ENCODE measurements around the gene ISG20. TPM values are rescaled to one million over a fixed set of nuclear protein-coding genes. Genes with fewer than 3 reads are reported as not detected.
"Not testable (repeated sequence)": the region's sequence is repeated elsewhere in the genome, so short reads cannot be mapped to it uniquely, and the experiment has no call there.

The ISG20 gene
- total and polyA plus RNA-seq, 2 donors: 75.1 to 272 TPM

DNA sequence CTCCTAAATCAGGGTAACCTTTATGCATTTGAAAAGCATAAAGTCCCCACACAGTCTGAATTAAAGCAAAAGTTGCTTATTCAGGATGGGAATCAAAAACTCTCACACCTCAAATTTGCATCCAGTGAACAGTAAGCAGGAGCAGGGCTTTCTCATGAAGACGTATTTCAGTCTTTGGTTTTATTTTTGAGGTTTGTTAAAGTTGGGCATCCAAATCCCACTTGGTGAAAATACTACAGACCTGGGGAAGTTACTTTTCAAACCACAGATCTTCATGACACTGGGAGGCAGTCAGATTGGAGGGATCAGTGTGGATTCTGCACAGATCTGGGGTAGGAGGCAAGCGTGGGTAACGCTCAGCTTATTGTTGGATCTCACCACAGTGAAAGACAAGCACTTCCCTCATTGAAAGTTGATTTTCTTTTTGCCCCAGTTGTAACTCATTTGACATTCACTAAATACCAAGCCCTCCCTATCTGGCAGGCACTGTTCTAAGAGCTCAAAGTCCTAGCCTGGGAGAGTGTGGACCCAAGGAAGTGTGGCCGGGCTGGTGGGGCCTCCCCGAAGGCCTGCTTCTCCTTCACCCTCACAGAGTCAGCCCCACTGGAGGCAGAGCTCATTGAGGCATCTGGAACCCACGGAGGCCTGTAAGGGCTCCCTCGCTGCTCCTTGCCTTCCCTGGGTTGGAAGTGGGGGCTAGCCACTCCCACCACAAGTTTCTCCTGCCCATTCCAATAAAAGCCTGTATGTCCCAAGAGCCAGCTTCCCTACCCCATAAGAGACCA lies 783 bp upstream of the ISG20 start:
- peaks cover 46 to 73% of the 10 kb centered on the region in 2 donors for H3K4me1 ChIP-seq (ENCODE audit: control insufficient read depth in 2 of 2, insufficient read depth in 2 of 2, low read length in 2 of 2)
- H3K27ac ChIP-seq (ENCODE audit: low read depth in 1 of 2, low read length in 1 of 2): peak overlapping the region; percentile 100
- peak overlapping the region; percentile 58 for H3K4me3 ChIP-seq (ENCODE audit: low read length in 2 of 2)
- peak in 1 of 9 donors; percentile 53 for DNase-seq (ENCODE audit: low read depth in 6 of 9, low spot score in 9 of 9)
- H3K9me3 ChIP-seq (ENCODE audit: control insufficient read depth in 2 of 2, insufficient read depth in 1 of 2, low read length in 1 of 2): peaks cover 0 to 1% of the 10 kb centered on the region in 2 donors
- no peaks in the 10 kb centered on the region for H3K27me3 ChIP-seq (ENCODE audit: control insufficient read depth in 2 of 2, insufficient read depth in 1 of 2, low read length in 1 of 2)
- peaks cover 7 to 25% of the 10 kb centered on the region in 2 donors for H3K36me3 ChIP-seq (ENCODE audit: control insufficient read depth in 2 of 2, insufficient read depth in 2 of 2, low read length in 1 of 2)
- 79% methylated on average over 7 of the region's 7 CpGs for WGBS

DNA sequence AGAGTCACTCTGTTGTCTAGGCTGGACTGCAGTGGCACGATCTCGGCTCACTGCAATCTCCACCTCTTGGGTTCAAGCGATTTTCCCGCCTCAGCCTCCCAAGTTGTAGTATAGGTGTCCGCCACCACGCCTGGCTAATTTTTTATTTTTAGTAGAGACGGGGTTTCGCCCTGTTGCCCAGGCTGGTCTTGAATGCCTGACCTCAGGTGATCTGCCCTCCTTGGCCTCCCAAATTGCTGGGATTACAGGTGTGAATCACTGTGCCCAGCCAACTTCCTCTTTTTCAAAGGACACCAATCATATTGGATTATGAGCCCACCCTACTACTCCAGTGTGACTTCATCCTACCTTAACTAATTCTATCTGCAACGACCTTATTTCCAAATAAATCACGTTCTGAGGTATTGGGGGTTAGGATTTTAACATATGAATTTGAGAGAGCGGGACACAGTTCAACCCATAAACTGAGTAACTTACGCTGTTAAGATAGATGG lies 3.2 kb downstream of the ISG20 start:
- 82% methylated on average over 12 of the region's 12 CpGs for WGBS
- no peak for DNase-seq (ENCODE audit: low read depth in 6 of 9, low spot score in 9 of 9)
- Histone ChIP-seq H3K36me3 (ENCODE audit: control insufficient read depth in 2 of 2, insufficient read depth in 2 of 2, low read length in 1 of 2) (peaks cover 5 to 46% of the 10 kb centered on the region in 2 donors), H3K4me3 (ENCODE audit: low read length in 2 of 2) (no peak overlapping the region), H3K4me1 (ENCODE audit: control insufficient read depth in 2 of 2, insufficient read depth in 2 of 2, low read length in 2 of 2) (peaks cover 27 to 42% of the 10 kb centered on the region in 2 donors), H3K9me3 (ENCODE audit: control insufficient read depth in 2 of 2, insufficient read depth in 1 of 2, low read length in 1 of 2) (peaks cover 0 to 1% of the 10 kb centered on the region in 2 donors), H3K27ac (ENCODE audit: low read depth in 1 of 2, low read length in 1 of 2) (no peak overlapping the region), H3K27me3 (ENCODE audit: control insufficient read depth in 2 of 2, insufficient read depth in 1 of 2, low read length in 1 of 2) (no peaks in the 10 kb centered on the region)

DNA sequence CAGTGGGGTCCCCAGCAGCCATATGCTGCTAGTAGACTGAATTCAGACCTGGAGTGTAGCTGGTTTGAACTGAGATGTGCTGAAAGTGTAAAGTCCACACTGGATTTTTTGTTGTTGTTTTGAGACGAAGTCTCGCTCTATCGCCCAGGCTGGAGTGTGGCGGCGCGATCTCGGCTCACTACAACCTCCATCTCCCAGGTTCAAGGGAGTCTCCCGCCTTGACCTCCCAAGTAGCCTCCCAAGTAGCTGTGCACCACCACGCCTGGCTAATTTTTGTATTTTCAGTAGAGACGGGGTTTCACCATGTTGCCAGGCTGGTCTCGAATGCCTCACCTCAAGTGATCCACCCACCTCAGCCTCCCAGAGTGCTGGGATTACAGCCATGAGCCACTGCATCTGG lies 3.7 kb downstream of the ISG20 start:
- not testable (repeated sequence) for DNase-seq (ENCODE audit: low read depth in 6 of 9, low spot score in 9 of 9); H3K27me3 ChIP-seq (ENCODE audit: control insufficient read depth in 2 of 2, insufficient read depth in 1 of 2, low read length in 1 of 2); H3K27ac ChIP-seq (ENCODE audit: low read depth in 1 of 2, low read length in 1 of 2); H3K4me3 ChIP-seq (ENCODE audit: low read length in 2 of 2); H3K9me3 ChIP-seq (ENCODE audit: control insufficient read depth in 2 of 2, insufficient read depth in 1 of 2, low read length in 1 of 2)
- 98% methylated on average over 11 of the region's 11 CpGs for WGBS
- H3K4me1 ChIP-seq (ENCODE audit: control insufficient read depth in 2 of 2, insufficient read depth in 2 of 2, low read length in 2 of 2): peaks cover 27 to 37% of the 10 kb centered on the region in 2 donors
- H3K36me3 ChIP-seq (ENCODE audit: control insufficient read depth in 2 of 2, insufficient read depth in 2 of 2, low read length in 1 of 2): peaks cover 5 to 51% of the 10 kb centered on the region in 2 donors

DNA sequence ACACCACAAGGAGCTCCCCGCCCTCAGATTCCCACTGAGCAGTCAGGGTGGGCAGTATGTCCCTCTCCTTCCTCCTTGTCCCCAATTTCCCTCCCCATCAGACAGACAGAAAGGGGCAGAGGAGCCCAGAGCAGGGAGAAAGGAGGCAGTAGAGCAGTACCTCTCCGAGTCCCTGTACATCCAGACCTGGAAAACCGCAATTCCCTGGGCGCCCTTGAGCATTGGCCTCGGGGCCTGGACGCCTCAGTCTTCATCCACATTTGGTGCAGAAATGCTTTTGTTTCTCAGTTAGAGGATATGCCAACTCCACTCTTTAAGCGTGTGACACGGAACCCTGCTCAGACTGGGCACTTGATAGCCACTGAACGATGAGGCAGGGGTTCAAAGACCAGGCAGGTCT lies 5.9 kb downstream of the ISG20 start:
- DNase-seq (ENCODE audit: low read depth in 6 of 9, low spot score in 9 of 9): no peak
- Histone ChIP-seq H3K4me1 (ENCODE audit: control insufficient read depth in 2 of 2, insufficient read depth in 2 of 2, low read length in 2 of 2) (peaks cover 19 to 24% of the 10 kb centered on the region in 2 donors), H3K9me3 (ENCODE audit: control insufficient read depth in 2 of 2, insufficient read depth in 1 of 2, low read length in 1 of 2) (peaks cover 0 to 1% of the 10 kb centered on the region in 2 donors), H3K27ac (ENCODE audit: low read depth in 1 of 2, low read length in 1 of 2) (peak overlapping the region in 1 of 2 donors; percentile 20), H3K27me3 (ENCODE audit: control insufficient read depth in 2 of 2, insufficient read depth in 1 of 2, low read length in 1 of 2) (no peaks in the 10 kb centered on the region), H3K4me3 (ENCODE audit: low read length in 2 of 2) (no peak overlapping the region), H3K36me3 (ENCODE audit: control insufficient read depth in 2 of 2, insufficient read depth in 2 of 2, low read length in 1 of 2) (peaks cover 9 to 70% of the 10 kb centered on the region in 2 donors)
- WGBS: 97% methylated on average over 9 of the region's 9 CpGs

DNA sequence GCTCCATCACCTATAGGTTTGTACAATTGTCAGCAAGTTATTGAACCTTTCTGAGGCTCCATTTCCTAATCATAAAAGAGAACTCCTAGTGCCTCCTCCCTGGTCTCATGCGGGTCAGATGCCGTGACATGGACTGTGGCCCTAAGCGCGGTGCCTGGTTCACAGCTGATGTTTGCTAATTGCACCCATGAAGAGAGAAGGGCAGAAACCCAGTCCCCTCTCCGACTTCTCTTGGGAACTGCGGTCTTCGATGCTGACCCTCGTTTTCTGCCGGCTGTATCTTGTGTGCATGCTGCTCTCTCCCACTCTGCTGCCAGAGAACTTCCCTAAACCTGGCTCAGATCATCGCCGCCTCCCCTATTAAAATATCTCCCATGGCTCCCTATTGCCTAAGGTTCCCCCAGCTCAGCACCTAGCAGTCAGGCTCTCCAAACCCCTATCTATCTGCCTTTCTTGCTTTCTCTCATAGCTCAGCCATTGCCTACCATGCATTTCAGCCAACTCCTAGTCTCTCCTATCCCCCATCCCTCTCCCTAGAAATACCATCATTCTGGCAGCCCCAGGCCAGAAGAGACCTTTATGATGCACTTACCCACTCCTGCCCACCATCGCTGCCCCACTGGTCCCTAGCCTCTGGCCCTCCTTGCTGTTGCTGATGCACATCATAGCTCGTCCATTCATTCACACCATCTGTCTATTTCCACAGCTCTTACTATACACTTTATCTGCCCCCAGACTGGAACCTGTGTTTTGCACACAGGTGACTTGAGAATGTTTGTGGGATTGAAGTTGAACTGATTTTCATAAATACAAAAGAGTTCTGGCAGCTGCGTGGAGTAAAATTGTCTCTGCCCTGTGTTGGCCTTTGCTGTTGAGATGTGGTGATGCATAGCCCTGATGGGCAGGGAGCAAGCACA lies 6.6 kb downstream of the ISG20 start:
- WGBS: 98% methylated on average over 14 of the region's 14 CpGs
- peaks cover 12 to 18% of the 10 kb centered on the region in 2 donors for H3K4me1 ChIP-seq (ENCODE audit: control insufficient read depth in 2 of 2, insufficient read depth in 2 of 2, low read length in 2 of 2)
- no peak for DNase-seq (ENCODE audit: low read depth in 6 of 9, low spot score in 9 of 9)

DNA sequence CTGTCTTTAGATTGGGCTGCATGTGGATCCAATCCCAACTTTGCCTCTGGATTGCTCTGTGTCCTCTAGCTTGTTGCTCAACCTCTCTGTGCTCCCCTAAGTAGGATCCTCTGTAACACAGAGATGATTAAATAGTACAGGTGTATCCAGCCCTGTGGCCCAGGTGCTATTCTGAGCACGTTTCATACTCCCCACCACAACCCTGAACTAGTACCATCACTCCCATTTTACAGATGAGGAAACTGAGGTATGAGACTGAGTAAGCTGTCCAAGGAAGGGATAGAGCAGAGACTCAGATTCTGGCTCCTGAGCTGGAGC lies 7.2 kb downstream of the ISG20 start:
- DNase-seq (ENCODE audit: low read depth in 6 of 9, low spot score in 9 of 9): no peak
- Histone ChIP-seq H3K27ac (ENCODE audit: low read depth in 1 of 2, low read length in 1 of 2) (no peak overlapping the region), H3K9me3 (ENCODE audit: control insufficient read depth in 2 of 2, insufficient read depth in 1 of 2, low read length in 1 of 2) (peaks cover 1 to 3% of the 10 kb centered on the region in 2 donors), H3K4me3 (ENCODE audit: low read length in 2 of 2) (no peak overlapping the region), H3K4me1 (ENCODE audit: control insufficient read depth in 2 of 2, insufficient read depth in 2 of 2, low read length in 2 of 2) (peaks cover 11 to 13% of the 10 kb centered on the region in 2 donors), H3K36me3 (ENCODE audit: control insufficient read depth in 2 of 2, insufficient read depth in 2 of 2, low read length in 1 of 2) (peaks cover 9 to 76% of the 10 kb centered on the region in 2 donors), H3K27me3 (ENCODE audit: control insufficient read depth in 2 of 2, insufficient read depth in 1 of 2, low read length in 1 of 2) (no peaks in the 10 kb centered on the region)
- WGBS: 87% methylated on average over 1 of the region's 1 CpG

More for the DNA sequence above, 6.6 kb downstream of the ISG20 start:
- Histone ChIP-seq H3K9me3 (ENCODE audit: control insufficient read depth in 2 of 2, insufficient read depth in 1 of 2, low read length in 1 of 2) (peaks cover under 1 to 1% of the 10 kb centered on the region in 2 donors), H3K27ac (ENCODE audit: low read depth in 1 of 2, low read length in 1 of 2) (peak overlapping the region in 1 of 2 donors; percentile 25), H3K27me3 (ENCODE audit: control insufficient read depth in 2 of 2, insufficient read depth in 1 of 2, low read length in 1 of 2) (no peaks in the 10 kb centered on the region), H3K36me3 (ENCODE audit: control insufficient read depth in 2 of 2, insufficient read depth in 2 of 2, low read length in 1 of 2) (peaks cover 9 to 72% of the 10 kb centered on the region in 2 donors), H3K4me3 (ENCODE audit: low read length in 2 of 2) (no peak overlapping the region)

DNA sequence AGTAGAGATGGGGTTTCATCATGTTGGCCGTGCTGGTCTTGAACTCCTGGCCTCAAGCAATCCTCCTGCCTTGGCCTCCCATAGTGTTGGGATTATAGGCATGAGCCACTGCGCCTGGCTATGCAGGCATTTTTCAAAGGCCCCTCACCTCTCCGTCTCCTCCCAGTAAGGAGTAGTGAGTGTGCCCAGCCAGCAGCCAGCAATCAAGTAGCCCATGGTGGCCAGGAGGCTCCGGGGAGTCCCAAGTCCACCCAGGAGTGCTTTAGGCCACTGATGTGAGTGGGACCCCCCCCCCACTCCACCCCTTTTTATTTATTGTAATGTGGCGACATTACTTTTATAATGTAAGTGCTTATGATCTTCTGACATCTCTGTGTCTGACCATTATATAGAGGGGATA lies 8.1 kb downstream of the ISG20 start:
- peaks cover 6 to 80% of the 10 kb centered on the region in 2 donors for H3K36me3 ChIP-seq (ENCODE audit: control insufficient read depth in 2 of 2, insufficient read depth in 2 of 2, low read length in 1 of 2)
- peaks cover 7 to 8% of the 10 kb centered on the region in 2 donors for H3K4me1 ChIP-seq (ENCODE audit: control insufficient read depth in 2 of 2, insufficient read depth in 2 of 2, low read length in 2 of 2)
- H3K27ac ChIP-seq (ENCODE audit: low read depth in 1 of 2, low read length in 1 of 2): no peak overlapping the region
- DNase-seq (ENCODE audit: low read depth in 6 of 9, low spot score in 9 of 9): no peak
- 96% methylated on average over 5 of the region's 5 CpGs for WGBS
- no peaks in the 10 kb centered on the region for H3K27me3 ChIP-seq (ENCODE audit: control insufficient read depth in 2 of 2, insufficient read depth in 1 of 2, low read length in 1 of 2)
- peaks cover 1 to 3% of the 10 kb centered on the region in 2 donors for H3K9me3 ChIP-seq (ENCODE audit: control insufficient read depth in 2 of 2, insufficient read depth in 1 of 2, low read length in 1 of 2)
- H3K4me3 ChIP-seq (ENCODE audit: low read length in 2 of 2): no peak overlapping the region

DNA sequence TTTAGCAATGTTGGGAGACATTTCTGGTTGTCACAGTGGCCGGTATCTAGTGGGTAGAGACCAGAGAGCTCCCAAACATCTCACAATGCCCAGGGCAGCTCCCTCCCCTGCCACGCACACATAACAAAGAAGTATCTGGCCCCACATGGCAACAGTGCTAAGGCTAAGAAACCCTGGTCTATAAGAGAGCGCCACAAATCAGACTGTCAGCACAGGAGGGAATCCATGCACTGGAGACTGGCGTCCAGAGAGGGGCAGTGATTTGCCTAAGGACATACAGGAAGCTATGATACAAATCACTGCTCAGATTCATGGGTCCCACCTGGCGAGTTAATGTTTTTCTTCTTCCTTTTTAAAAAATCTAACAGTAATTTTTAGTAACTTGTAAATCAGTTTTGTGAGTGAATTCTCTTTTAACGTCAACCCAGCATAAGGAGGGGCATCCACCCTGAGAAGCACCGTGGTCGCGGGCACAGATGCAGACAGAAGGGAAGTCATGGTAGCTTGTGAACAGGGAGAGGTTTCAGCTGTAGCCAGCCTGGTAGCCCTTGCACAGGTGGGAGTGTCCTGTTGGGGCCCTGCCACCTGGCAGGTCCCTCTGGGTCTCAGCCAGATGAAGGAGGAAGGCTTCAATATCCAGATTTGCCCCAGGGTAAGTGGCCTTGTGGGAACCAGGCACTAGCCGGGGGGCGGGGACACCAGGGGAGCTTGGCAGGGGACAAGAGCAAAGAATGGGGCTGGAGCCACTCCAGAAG lies 8.7 kb downstream of the ISG20 start:
- Histone ChIP-seq H3K4me3 (ENCODE audit: low read length in 2 of 2) (no peak overlapping the region), H3K9me3 (ENCODE audit: control insufficient read depth in 2 of 2, insufficient read depth in 1 of 2, low read length in 1 of 2) (peaks cover 1 to 3% of the 10 kb centered on the region in 2 donors), H3K27me3 (ENCODE audit: control insufficient read depth in 2 of 2, insufficient read depth in 1 of 2, low read length in 1 of 2) (no peaks in the 10 kb centered on the region), H3K36me3 (ENCODE audit: control insufficient read depth in 2 of 2, insufficient read depth in 2 of 2, low read length in 1 of 2) (peaks cover 6 to 78% of the 10 kb centered on the region in 2 donors), H3K27ac (ENCODE audit: low read depth in 1 of 2, low read length in 1 of 2) (no peak overlapping the region), H3K4me1 (ENCODE audit: control insufficient read depth in 2 of 2, insufficient read depth in 2 of 2, low read length in 2 of 2) (peaks cover 4 to 9% of the 10 kb centered on the region in 2 donors)
- DNase-seq (ENCODE audit: low read depth in 6 of 9, low spot score in 9 of 9): no peak
- 86% methylated on average over 11 of the region's 11 CpGs for WGBS

Data from thymus (tissue), 11 donors.